Parathyroid adenoma (tissue), 2 donors: ENCODE data around the gene CERT1.
"Not testable (repeated sequence)": the region's sequence is repeated elsewhere in the genome, so short reads cannot be mapped to it uniquely, and the experiment has no call there.

Source experiments
- H2AFZ ChIP-seq: fragments of 300-600 bp; sonication (generic); one replicate; pipeline ENCODE4 v1.7.0; 2017; ENCODE audit warnings: antibody characterized with exemption, mild to moderate bottlenecking
- H3K27ac ChIP-seq: fragments of 300-600 bp; sonication (generic); one replicate; pipeline ENCODE4 v1.7.0; 2017
- H3K27me3 ChIP-seq: fragments of 300-600 bp; sonication (generic); one replicate; pipeline ENCODE4 v1.7.0; 2017; ENCODE audit warnings: low read length; ENCODE audit not compliant: control insufficient read depth, insufficient read depth
- H3K36me3 ChIP-seq: fragments of 300-600 bp; sonication (generic); one replicate; pipeline ENCODE4 v1.7.0; 2017; ENCODE audit warnings: low read length; ENCODE audit not compliant: control insufficient read depth, insufficient read depth
- H3K4me1 ChIP-seq: fragments of 300-600 bp; sonication (generic); one replicate; pipeline ENCODE4 v1.7.0; 2017; ENCODE audit warnings: control low read depth
- H3K4me2 ChIP-seq: fragments of 300-600 bp; sonication (generic); one replicate; pipeline ENCODE4 v1.7.0; 2017; ENCODE audit warnings: low read length
- H3K4me3 ChIP-seq: fragments of 300-600 bp; sonication (generic); one replicate; pipeline ENCODE4 v1.7.0; 2017; ENCODE audit warnings: low read depth, low read length
- H3K79me2 ChIP-seq: fragments of 300-600 bp; sonication (generic); one replicate; pipeline ENCODE4 v1.7.0; 2017; ENCODE audit warnings: control low read depth
- H3K9ac ChIP-seq: fragments of 300-600 bp; sonication (generic); one replicate; pipeline ENCODE4 v1.7.0; 2017; ENCODE audit warnings: mild to moderate bottlenecking
- H3K9me3 ChIP-seq: fragments of 300-600 bp; sonication (generic); one replicate; pipeline ENCODE4 v1.7.0; 2017; ENCODE audit warnings: low read length; ENCODE audit not compliant: control insufficient read depth
- CTCF ChIP-seq: fragments of 300-600 bp; sonication (generic); IDR thresholded peaks from one replicate; pipeline ENCODE4 v1.7.0; 2017; ENCODE audit warnings: antibody characterized with exemption, mild to moderate bottlenecking
- donor health status: primary hyperparathyroidism.

Gene CERT1

GRCh38 chr5:75337366-75338021, 173.9 kb downstream of the CERT1 start:
- peak overlapping the region; percentile 86 for H2AFZ ChIP-seq
- H3K27ac ChIP-seq, result peak overlapping the region; percentile 87
- H3K9me3 ChIP-seq, result no peaks in the 10 kb centered on the region
- H3K79me2 ChIP-seq, result peaks cover 17% of the 10 kb centered on the region
- H3K9ac ChIP-seq, result peak overlapping the region; percentile 79
- H3K27me3 ChIP-seq, result no peaks in the 10 kb centered on the region
- H3K4me3 ChIP-seq, result peak overlapping the region; percentile 79
- no peak for TF ChIP-seq CTCF
- peak overlapping the region; percentile 80 for H3K4me2 ChIP-seq
- no peaks in the 10 kb centered on the region for H3K36me3 ChIP-seq
- H3K4me1 ChIP-seq, result peaks cover 9% of the 10 kb centered on the region

- Histone ChIP-seq H3K4me1 (peaks cover 9% of the 10 kb centered on the region), H3K79me2 (peaks cover 17% of the 10 kb centered on the region), H3K27ac (peak within 1 kb of the TSS; percentile 87), H3K36me3 (no peaks in the 10 kb centered on the region), H3K27me3 (no peaks in the 10 kb centered on the region), H3K4me2 (peak within 1 kb of the TSS; percentile 80), H3K9ac (peak within 1 kb of the TSS; percentile 79), H3K9me3 (no peaks in the 10 kb centered on the region), H3K4me3 (peak within 1 kb of the TSS; percentile 79), H2AFZ (peak within 1 kb of the TSS; percentile 86)
- peak; percentile 39 for TF ChIP-seq CTCF
These were observed 174.7 kb downstream of the CERT1 start, which contains the start of gene HMGCR for GRCh38 chr5:75336615-75337336. TSS of gene HMGCR (plus strand) at chr5:75337220. CDS start at chr5:75342606, 5,386 bp downstream.

GRCh38 chr5:75335952-75336614, 175.3 kb downstream of the CERT1 start:
- Histone ChIP-seq H3K4me1 (peaks cover 9% of the 10 kb centered on the region), H3K9ac (no peak overlapping the region), H3K4me2 (peak overlapping the region; percentile 73), H3K27me3 (no peaks in the 10 kb centered on the region), H3K4me3 (peak overlapping the region; percentile 79), H3K27ac (peak overlapping the region; percentile 87), H3K36me3 (no peaks in the 10 kb centered on the region), H2AFZ (peak overlapping the region; percentile 80), H3K79me2 (peaks cover 15% of the 10 kb centered on the region), H3K9me3 (no peaks in the 10 kb centered on the region)
- TF ChIP-seq CTCF, result no peak

- peaks cover 12% of the 10 kb centered on the region for H3K79me2 ChIP-seq
- H3K4me1 ChIP-seq, result peaks cover 9% of the 10 kb centered on the region
- H3K4me3 ChIP-seq, result no peak overlapping the region
- H3K9me3 ChIP-seq, result no peaks in the 10 kb centered on the region
- TF ChIP-seq CTCF, result no peak
- H3K27me3 ChIP-seq, result no peaks in the 10 kb centered on the region
- H3K4me2 ChIP-seq, result no peak overlapping the region
- H3K9ac ChIP-seq, result no peak overlapping the region
- H3K36me3 ChIP-seq, result no peaks in the 10 kb centered on the region
- no peak overlapping the region for H3K27ac ChIP-seq
- peak overlapping the region; percentile 80 for H2AFZ ChIP-seq
These were observed 175.9 kb downstream of the CERT1 start for GRCh38 chr5:75335486-75335885.

- not testable (repeated sequence) for H3K36me3 ChIP-seq, H3K9me3 ChIP-seq, H3K4me1 ChIP-seq, H2AFZ ChIP-seq, H3K4me3 ChIP-seq, H3K27me3 ChIP-seq, H3K79me2 ChIP-seq, H3K4me2 ChIP-seq, H3K27ac ChIP-seq, H3K9ac ChIP-seq
These were observed 177.0 kb downstream of the CERT1 start for GRCh38 chr5:75334413-75334812.

- H3K27ac ChIP-seq, H3K9me3 ChIP-seq, H3K4me2 ChIP-seq, H3K4me3 ChIP-seq, H3K79me2 ChIP-seq, H2AFZ ChIP-seq, H3K27me3 ChIP-seq, H3K9ac ChIP-seq, H3K4me1 ChIP-seq, H3K36me3 ChIP-seq: not testable (repeated sequence)
These were observed 177.7 kb downstream of the CERT1 start for GRCh38 chr5:75333759-75334158.
